Measurements from ENCODE around the gene XAGE1B. TPM values are rescaled to one million over a fixed set of nuclear protein-coding genes. Genes with fewer than 3 reads are reported as not detected.
"Not testable (repeated sequence)": the region's sequence is repeated elsewhere in the genome, so short reads cannot be mapped to it uniquely, and the experiment has no call there.

XAGE1B gene
- total RNA-seq, 2 donors from 2014 or later: 1.1 TPM; not detected in 1

DNA sequence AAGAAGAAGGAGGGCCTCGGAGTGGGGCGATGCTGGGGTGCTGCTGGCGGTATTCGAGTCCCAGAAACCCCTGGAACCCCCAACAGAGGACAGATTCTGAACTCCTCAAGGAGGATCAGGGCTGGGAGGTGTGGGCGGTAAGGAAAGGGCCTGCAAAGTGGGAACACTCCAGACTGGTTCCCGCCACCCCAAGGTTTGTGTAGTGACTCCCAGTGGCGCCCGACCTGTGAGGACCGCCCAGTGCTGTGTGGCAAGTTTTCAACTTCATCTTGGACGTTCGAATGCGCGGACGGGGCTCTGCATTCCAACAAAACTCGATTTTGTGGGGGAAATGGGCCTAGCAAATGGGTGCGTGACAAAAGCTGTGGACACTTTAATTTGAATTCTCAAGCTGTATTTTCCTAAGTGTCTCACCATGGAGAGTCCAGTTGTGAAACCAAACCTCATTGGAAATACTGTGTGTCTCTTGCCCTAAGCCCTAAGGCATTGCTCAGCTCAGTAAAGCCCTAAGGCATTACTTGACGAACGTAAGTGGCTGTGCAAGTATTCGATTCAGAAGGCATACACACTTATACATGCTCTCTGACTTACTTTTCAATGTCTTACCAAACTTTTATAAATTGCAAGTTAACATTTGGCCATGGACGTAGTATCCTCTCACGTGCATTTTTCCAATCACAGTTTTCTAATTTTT is 27.4 kb upstream of the XAGE1B start:
- Histone ChIP-seq H3K27me3 (no peaks in the 10 kb centered on the region), H3K36me3 (no peaks in the 10 kb centered on the region), H3K9me3 (no peaks in the 10 kb centered on the region), H3K4me3 (no peak overlapping the region), H3K27ac (no peak overlapping the region), H3K4me1 (no peaks in the 10 kb centered on the region)
- no peak for TF ChIP-seq CTCF (IDR thresholded peaks at IDR 0.05)
- DNase-seq (ENCODE audit: low spot score): no peak

- Histone ChIP-seq H3K9me3 (no peaks in the 10 kb centered on the region), H3K4me3 (no peak overlapping the region), H3K27ac (no peak overlapping the region), H3K27me3 (no peaks in the 10 kb centered on the region), H3K36me3 (no peaks in the 10 kb centered on the region), H3K4me1 (no peaks in the 10 kb centered on the region)
- TF ChIP-seq CTCF (IDR thresholded peaks at IDR 0.05): no peak
- no peak for DNase-seq (ENCODE audit: low spot score)
Measured at GRCh38 chrX:52542311-52542710, 25.4 kb upstream of the XAGE1B start.

DNA sequence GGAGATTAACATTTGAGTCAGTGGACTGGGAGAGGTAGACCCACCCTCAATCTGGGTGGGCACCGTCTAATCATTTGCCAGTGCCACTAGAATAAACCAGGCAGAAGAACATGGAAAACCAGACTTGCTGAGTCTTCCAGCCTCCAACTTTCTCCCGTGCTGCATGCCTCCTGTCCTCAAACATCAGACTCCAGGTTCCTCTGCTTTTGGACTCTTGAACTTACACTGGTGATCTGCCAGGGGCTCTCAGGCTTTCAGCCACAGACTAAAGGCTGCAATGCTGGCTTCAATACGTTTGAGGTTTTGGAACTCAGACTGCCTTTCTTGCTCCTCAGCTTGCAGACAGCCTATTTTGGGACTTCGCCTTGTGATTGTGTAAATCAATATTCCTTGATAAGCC is 24.2 kb upstream of the XAGE1B start:
- H3K4me1 ChIP-seq; H3K27ac ChIP-seq; H3K9me3 ChIP-seq; H3K4me3 ChIP-seq; DNase-seq (ENCODE audit: low spot score); H3K36me3 ChIP-seq; H3K27me3 ChIP-seq: not testable (repeated sequence)

DNA sequence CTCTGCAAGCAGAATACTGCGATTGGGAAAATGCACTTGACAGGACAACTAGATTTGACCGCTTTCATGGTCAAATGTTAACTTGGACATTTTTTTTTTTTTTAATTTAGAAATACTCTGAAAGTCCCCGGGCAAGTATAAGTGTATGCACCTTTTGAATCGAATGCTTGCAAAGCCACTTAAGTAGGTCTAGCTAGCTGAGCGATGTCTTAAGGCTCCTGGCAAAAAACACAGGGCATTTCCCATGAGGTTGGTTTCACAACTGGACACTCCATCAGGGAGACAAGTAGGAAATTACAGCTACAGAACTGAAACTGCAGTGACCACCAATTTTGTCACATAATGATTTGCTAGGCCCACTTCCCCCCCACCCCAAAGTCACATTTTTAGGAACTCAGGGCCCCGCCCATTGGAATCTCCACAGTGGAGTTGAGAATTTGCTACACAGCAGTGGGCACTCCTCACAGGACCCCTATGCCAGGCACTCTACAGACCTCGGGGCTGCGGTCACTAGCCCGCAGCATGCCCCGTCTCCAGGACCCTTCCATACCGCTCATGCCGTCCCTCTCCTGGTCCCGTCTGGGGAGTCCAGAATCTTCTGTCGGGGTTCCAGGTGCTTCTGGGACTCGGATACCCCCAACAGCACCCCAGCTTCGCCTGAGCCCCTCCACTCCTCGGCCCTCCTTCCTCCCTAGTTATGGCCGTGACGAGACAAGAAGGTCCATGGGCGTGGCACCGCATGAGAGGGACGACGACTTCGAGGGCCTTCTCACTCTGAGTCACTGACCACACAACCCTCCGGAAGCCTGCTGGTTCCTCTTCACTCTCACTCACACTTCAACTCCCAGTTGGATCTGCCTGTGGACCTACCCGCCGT is 515 bp downstream of the XAGE1B start:
- not testable (repeated sequence) for H3K27ac ChIP-seq; DNase-seq (ENCODE audit: low spot score); H3K4me3 ChIP-seq; H3K9me3 ChIP-seq; H3K27me3 ChIP-seq; H3K4me1 ChIP-seq; H3K36me3 ChIP-seq

DNA sequence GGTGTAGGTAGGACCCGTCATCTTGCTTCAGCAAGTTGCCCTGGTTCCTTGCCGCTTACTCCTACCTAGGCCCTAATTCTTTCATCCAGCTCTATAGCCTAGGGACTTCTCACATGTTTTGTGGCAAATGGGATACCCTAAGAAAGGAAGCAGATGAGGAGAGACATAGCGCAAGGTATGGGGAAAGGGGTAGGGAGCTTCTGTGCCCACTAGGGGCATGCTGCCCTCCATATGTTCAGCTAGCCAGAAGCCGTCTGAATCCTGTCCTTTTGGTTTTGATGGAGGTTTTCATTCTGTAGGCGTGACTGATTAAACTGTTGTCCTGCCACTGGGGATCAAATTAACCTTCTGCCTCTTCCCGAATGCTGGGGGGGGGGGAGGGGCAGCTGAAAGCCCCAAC is 5.7 kb downstream of the XAGE1B start:
- not testable (repeated sequence) for H3K36me3 ChIP-seq; H3K9me3 ChIP-seq; H3K4me1 ChIP-seq; H3K4me3 ChIP-seq; H3K27ac ChIP-seq; DNase-seq (ENCODE audit: low spot score); H3K27me3 ChIP-seq

GRCh38 chrX:52509916-52510315 is 6.9 kb downstream of the XAGE1B start:
- no peaks in the 10 kb centered on the region for H3K36me3 ChIP-seq
- no peak for TF ChIP-seq CTCF (IDR thresholded peaks at IDR 0.05)
- H3K4me3 ChIP-seq: no peak overlapping the region
- H3K4me1 ChIP-seq: no peaks in the 10 kb centered on the region
- H3K27ac ChIP-seq: no peak overlapping the region
- H3K27me3 ChIP-seq: no peaks in the 10 kb centered on the region
- no peaks in the 10 kb centered on the region for H3K9me3 ChIP-seq
- DNase-seq (ENCODE audit: low spot score): peak; percentile 26

DNA sequence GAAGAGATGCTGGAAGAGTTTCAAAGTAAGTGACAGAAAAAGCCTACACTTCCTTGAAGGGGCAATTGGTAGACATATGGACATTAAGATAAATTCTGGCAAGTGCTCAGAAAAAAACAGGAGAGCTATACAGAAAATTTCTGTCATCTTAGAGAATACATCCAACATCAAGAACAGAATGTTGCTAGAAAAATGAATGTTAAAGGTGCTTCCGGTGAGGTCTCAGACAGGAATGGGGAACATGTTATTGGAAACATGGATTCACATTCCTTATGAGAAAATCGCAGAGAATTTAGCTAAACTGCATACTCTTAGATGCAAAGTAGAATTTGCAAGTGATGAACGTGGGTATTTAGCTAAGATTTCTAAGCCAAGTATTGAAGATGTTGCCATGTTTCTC is 9.5 kb downstream of the XAGE1B start:
- no peak for TF ChIP-seq CTCF (IDR thresholded peaks at IDR 0.05)
- Histone ChIP-seq H3K36me3 (no peaks in the 10 kb centered on the region), H3K4me3 (no peak overlapping the region), H3K4me1 (no peaks in the 10 kb centered on the region), H3K27ac (no peak overlapping the region), H3K9me3 (no peaks in the 10 kb centered on the region), H3K27me3 (no peaks in the 10 kb centered on the region)
- no peak for DNase-seq (ENCODE audit: low spot score)
